ENCODE measurements around the gene STRN3.

The STRN3 gene

GRCh38 chr14:30971586-30971985 lies 54.6 kb downstream of the STRN3 start:
- TF ChIP-seq GATA3 (IDR thresholded peaks at IDR 0.05; ENCODE audit: low read depth, low read length) = no peak
- TF ChIP-seq GATA2 (IDR thresholded peaks at IDR 0.05; ENCODE audit: low read depth, low read length) = no peak

GRCh38 chr14:30966415-30967363 lies 59.5 kb downstream of the STRN3 start:
- TF ChIP-seq GATA2 (IDR thresholded peaks at IDR 0.05; ENCODE audit: low read depth, low read length) (no peak), GATA3 (IDR thresholded peaks at IDR 0.05; ENCODE audit: low read depth, low read length) (no peak)

- TF ChIP-seq GATA3 (IDR thresholded peaks at IDR 0.05; ENCODE audit: low read depth, low read length) (no peak), GATA2 (IDR thresholded peaks at IDR 0.05; ENCODE audit: low read depth, low read length) (no peak)
Observed at GRCh38 chr14:30961330-30961729, 64.8 kb downstream of the STRN3 start.

- TF ChIP-seq GATA3 (IDR thresholded peaks at IDR 0.05; ENCODE audit: low read depth, low read length) (no peak), GATA2 (IDR thresholded peaks at IDR 0.05; ENCODE audit: low read depth, low read length) (no peak)
Observed at GRCh38 chr14:30960216-30960615, 66.0 kb downstream of the STRN3 start.

- no peak for TF ChIP-seq GATA2 (IDR thresholded peaks at IDR 0.05; ENCODE audit: low read depth, low read length)
- no peak for TF ChIP-seq GATA3 (IDR thresholded peaks at IDR 0.05; ENCODE audit: low read depth, low read length)
Observed at GRCh38 chr14:30958555-30959407, 67.4 kb downstream of the STRN3 start.

- TF ChIP-seq GATA3 (IDR thresholded peaks at IDR 0.05; ENCODE audit: low read depth, low read length) = no peak
- no peak for TF ChIP-seq GATA2 (IDR thresholded peaks at IDR 0.05; ENCODE audit: low read depth, low read length)
Observed at GRCh38 chr14:30957813-30958370, 68.3 kb downstream of the STRN3 start.

- TF ChIP-seq GATA2 (IDR thresholded peaks at IDR 0.05; ENCODE audit: low read depth, low read length) = no peak
- no peak for TF ChIP-seq GATA3 (IDR thresholded peaks at IDR 0.05; ENCODE audit: low read depth, low read length)
Observed at GRCh38 chr14:30949651-30950050, 76.5 kb downstream of the STRN3 start.

GRCh38 chr14:30943694-30944093 lies 82.5 kb downstream of the STRN3 start:
- TF ChIP-seq GATA3 (IDR thresholded peaks at IDR 0.05; ENCODE audit: low read depth, low read length) (no peak), GATA2 (IDR thresholded peaks at IDR 0.05; ENCODE audit: low read depth, low read length) (no peak)

- no peak for TF ChIP-seq GATA2 (IDR thresholded peaks at IDR 0.05; ENCODE audit: low read depth, low read length)
Observed at GRCh38 chr14:30940886-30941285, 85.3 kb downstream of the STRN3 start.

- TF ChIP-seq GATA3 (IDR thresholded peaks at IDR 0.05; ENCODE audit: low read depth, low read length) (no peak), GATA2 (IDR thresholded peaks at IDR 0.05; ENCODE audit: low read depth, low read length) (no peak)
Observed at GRCh38 chr14:30938617-30939016, 87.6 kb downstream of the STRN3 start.

- TF ChIP-seq GATA2 (IDR thresholded peaks at IDR 0.05; ENCODE audit: low read depth, low read length) = no peak
- no peak for TF ChIP-seq GATA3 (IDR thresholded peaks at IDR 0.05; ENCODE audit: low read depth, low read length)
Observed at GRCh38 chr14:30935445-30935844, 90.7 kb downstream of the STRN3 start.

GRCh38 chr14:30928462-30928861 lies 97.7 kb downstream of the STRN3 start:
- TF ChIP-seq GATA3 (IDR thresholded peaks at IDR 0.05; ENCODE audit: low read depth, low read length) (no peak), GATA2 (IDR thresholded peaks at IDR 0.05; ENCODE audit: low read depth, low read length) (no peak)

- TF ChIP-seq GATA2 (IDR thresholded peaks at IDR 0.05; ENCODE audit: low read depth, low read length) (no peak), GATA3 (IDR thresholded peaks at IDR 0.05; ENCODE audit: low read depth, low read length) (no peak)
Observed at GRCh38 chr14:30925254-30925653, 100.9 kb downstream of the STRN3 start.

- TF ChIP-seq GATA2 (IDR thresholded peaks at IDR 0.05; ENCODE audit: low read depth, low read length) = no peak
- TF ChIP-seq GATA3 (IDR thresholded peaks at IDR 0.05; ENCODE audit: low read depth, low read length) = no peak
Observed at GRCh38 chr14:30921788-30922187, 104.4 kb downstream of the STRN3 start.
